HG03135 (cell line): ENCODE measurements around the gene PRSS33.

Source experiments
- ATAC-seq: cut with Tn5 transposase; IDR thresholded peaks from one replicate; pipeline ENCODE4 v1.9.1; 2021; ENCODE audit warnings: mild to moderate bottlenecking, moderate library complexity; ENCODE audit not compliant: unreplicated experiment

Gene PRSS33

DNA sequence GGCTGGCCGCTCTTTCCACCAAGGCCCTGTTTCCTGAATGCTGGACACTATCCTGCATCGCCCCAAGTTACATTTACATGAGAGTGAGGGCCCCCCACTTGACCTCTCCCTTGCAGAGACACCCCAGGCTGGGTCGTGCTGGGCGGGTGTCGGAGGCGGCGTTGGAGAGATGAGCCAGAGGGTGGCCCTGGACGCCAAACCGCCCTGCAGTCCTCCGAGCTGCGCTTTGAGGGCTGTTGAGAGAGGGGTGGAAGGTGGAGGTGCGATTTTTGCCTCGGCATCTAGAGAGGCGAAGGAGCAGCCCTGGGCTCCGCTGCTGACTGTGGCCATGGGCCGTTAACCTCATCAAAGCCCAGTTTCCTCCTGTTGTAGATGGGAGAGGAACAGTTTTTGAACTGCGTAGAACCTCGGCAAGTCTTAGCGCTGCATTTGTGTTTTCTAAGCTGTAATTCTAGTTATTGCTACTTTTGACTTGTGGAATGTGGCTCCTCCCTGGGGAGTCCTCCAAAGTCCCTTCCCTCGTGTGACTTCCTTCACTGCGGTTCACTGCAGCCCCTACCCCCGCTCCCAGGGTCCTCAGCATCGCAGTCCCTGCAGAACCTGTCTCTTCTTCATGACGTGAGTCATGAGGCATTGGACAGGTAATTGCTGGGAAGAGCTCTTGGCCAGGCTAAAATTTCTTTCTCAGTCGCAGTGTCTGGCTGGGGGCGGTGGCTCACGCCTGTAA, 9.3 kb downstream of the PRSS33 start:
- no peak for ATAC-seq

GRCh38 chr16:2777231-2777902, 10.0 kb downstream of the PRSS33 start, which contains the start of gene ELOB:
ELOB (minus strand) TSS chr16:2777280; CDS start chr16:2777239, 41 bp downstream.
- ATAC-seq = peak; percentile 65

DNA sequence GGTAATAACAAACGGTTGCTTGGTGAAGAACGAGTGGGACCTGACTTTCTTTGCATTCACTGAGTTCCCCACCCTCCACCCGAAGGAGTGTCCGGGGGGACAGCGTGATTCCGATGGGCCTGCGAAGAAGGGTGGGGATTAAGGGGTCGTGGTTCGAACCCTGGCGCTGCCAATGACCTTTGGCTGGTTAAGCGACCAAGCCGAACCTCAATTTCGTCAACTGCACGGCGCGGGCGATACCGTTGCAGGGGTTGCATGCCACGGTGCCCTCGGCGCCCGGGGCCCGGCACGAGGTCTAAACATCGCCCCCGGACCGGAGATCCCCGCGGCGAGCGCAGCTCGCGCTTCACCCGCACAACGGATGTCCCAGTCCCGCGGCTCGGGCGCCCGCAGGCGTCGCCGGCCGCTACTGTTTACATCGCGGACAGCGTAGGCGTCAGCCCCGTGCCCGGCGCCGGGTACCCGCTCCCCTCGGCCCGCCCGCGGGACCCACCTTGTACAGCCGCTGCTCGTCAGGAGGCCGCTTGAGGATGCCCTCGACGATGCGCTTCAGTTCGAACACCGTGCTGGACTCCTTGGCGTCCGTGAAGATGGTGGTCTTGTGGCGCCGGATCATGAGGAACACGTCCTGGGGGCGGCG, 10.7 kb downstream of the PRSS33 start:
- peak; percentile 26 for ATAC-seq

DNA sequence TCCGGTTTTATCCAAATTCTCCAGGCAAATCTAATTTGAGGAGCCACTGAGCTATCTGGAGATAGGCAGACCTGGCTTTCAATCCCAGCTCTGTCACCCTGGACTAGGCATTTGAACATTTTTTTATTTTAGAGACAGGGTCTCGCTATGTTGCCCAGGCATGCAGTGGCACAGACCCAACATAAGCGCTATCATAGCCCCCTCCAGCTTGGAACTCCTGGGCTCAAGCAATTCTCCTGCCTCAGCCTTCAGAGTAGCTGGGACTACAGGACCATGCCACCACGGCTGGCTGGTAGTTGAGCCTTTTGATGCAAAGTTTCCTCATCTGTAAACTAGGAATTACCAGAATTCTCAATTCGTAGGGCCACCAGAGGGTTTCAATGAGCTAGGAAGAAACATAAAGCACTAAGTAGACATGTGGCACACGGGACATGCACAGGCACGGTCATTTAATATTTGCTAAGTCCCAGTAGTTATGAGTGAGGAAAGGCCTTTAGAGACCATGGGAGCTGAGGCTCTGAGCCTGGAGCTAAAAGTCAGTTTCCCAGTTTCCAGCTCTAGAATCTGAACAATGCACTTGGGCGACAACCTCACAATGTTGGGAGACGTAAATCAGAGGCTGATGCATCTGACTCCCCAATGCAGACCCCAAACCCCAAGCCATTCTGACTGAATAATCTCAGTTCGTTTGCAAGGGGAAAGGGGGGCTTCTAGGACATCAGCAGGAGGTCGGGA, 11.4 kb downstream of the PRSS33 start:
- ATAC-seq = no peak

DNA sequence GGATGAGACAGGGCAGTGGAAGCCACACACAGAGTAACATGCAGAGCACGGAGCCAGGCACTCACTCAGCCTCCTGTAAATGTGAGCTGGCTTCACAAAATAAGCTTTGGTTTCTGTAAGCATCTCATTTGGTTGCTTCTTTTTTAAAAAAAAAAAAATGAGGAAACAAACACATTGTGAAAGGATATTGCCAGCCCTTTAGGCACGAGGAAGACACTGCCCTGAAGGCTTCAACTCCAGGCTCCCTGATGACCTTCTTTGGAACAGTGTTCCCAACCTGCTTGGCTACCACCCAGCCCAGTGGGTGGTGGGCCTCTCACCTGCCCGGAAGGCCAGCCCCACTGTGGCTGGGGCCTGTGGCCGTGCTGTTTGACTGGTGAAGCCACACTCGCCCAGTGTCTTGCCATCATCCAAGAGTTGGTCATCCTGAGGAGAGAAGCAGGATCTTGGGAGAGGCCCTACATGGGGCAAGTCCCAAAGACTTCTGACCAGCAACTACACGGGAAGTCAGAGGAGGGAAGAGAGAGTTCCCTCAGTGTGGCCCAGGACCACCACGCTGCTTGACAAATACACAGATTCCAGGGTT, 12.1 kb downstream of the PRSS33 start:
- no peak for ATAC-seq

- no peak for ATAC-seq
These were observed 13.0 kb downstream of the PRSS33 start for GRCh38 chr16:2774161-2774891.

DNA sequence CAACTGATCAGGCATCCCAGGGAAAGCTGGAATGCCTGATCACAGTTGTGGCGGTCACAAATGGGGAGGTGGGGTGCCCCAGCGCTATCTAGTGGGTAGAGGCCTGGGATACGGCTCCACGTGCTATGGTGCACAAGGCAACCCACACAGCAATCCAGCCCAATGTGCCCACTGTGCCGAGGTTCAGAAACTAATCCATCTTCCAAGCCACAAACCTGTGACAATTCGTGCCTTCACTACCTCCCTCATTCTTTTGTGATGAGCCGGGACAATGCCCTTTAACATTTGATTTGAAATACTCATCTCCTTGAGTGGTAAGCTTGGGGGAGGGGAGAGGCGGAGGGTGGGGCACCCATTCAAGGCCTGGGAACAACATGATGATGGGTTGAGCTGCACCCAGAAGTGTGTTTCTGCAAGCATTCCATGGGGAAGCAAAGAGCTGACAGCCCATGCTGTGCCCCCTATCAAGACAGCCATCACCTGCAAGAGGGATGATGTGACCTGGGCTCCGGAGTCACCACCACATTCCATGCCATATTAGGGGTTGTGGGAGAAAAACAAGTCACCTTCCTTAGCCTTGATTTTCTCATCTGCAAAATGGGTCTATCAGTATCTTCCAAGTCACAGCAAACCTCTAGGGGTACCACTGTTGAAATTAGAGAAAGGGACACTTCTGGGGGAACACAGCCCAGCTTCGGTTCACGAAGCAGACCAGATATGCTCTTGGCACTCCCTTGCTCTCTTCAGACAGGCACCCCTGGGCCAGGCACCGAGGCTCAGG, 14.0 kb downstream of the PRSS33 start:
- no peak for ATAC-seq

DNA sequence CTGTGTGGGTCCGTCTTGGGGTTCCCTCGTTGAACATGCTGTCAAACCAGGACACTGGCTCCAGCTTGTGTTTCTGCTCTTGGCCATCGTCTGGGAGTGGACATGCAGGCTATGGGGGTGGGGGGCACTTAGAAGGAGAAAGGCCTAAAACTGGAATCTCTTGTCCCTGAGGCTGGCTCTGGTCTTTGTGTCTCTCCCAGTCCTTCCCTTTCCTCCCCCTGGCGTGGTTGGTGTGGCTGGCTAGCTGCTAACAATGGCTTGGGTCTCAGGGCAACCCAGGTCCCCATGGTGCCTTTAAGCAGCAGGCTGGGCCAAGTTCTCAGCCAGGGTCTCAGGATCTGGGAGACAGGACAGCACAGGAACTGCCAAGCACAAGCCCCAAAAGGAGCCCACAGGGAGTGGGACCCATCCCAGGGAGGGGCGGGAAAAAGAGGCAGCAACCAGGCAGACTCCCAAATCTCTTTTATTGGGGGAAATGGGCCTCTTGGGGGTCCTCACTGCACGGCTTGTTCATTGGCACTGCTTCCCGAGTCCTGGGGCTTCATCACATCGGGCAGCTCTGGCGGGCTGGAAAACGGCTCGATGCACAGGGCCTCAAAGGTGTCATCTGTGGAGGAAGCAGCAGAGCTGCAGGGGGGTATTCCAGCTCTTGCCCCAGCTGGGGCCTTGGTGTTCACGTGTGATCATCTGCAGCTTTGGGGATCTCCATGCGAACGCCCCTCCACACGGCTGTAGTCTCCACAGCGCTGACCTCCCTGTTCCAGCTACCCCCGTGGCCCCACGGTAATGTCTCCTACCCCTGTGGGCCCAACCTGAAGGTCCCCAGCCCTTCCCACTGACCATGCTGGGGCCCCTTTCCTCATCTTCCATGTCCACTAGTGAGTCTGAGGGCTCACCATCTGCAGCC, 15.6 kb downstream of the PRSS33 start:
- ATAC-seq = no peak

- ATAC-seq = no peak
These were observed 17.1 kb downstream of the PRSS33 start for GRCh38 chr16:2770057-2770951.

- ATAC-seq = no peak
These were observed 17.7 kb downstream of the PRSS33 start for GRCh38 chr16:2769675-2770056.

DNA sequence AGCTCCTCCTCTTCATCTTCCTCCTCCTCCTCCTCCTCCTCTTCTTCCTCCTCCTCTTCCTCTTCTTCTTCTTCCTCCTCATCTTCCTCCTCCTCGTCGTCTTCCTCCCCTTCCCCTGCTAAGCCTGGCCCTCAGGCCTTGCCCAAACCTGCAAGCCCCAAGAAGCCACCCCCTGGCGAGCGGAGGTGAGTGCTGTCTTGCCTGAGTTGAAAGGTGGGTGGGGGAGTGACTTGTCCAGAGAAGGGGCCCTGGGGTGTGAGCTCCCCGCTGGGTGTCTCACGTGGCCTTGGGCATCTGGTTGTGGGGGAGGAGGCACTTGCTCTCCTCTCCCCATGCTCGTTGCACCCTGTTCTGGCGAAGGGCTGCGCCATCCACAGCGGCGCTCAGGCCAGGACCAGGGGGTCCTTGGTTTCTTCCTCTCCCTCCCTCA, 18.2 kb downstream of the PRSS33 start:
- ATAC-seq = no peak

- ATAC-seq = no peak
These were observed 18.8 kb downstream of the PRSS33 start for GRCh38 chr16:2768403-2769089.

- no peak for ATAC-seq
These were observed 19.5 kb downstream of the PRSS33 start for GRCh38 chr16:2767891-2768290.

GRCh38 chr16:2767140-2767731, 20.1 kb downstream of the PRSS33 start:
- no peak for ATAC-seq

DNA sequence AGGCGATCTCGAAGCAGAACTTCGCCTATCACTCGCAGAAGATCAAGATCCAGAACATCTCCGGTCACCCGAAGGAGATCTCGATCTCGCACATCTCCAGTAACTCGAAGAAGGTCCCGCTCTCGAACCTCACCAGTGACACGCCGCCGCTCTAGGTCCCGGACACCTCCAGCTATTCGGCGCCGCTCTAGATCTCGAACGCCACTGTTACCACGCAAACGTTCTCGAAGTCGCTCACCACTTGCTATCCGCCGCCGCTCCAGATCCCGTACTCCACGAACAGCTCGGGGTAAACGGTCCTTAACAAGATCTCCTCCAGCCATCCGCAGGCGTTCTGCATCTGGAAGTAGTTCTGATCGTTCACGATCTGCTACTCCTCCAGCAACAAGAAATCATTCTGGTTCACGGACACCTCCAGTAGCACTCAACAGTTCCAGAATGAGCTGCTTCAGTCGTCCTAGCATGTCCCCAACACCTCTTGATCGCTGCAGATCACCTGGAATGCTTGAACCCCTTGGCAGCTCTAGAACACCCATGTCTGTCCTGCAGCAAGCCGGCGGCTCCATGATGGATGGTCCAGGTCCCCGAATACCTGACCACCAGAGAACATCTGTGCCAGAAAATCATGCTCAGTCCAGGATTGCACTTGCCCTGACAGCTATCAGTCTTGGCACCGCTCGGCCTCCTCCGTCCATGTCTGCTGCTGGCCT, 20.8 kb downstream of the PRSS33 start:
- ATAC-seq = no peak
